OCI-LY1 (cell line): Measurements from ENCODE around the gene USP3.

ENCODE experiments used
- H2AFZ ChIP-seq: fragments of 200-600 bp; sonication (generic), shearing (Covaris generic); 2 replicates; pipeline ENCODE4 v1.6.0; 2014; ENCODE audit warnings: antibody characterized with exemption, mild to moderate bottlenecking, low read length
- H3F3A ChIP-seq: fragments of 200-600 bp; sonication (generic), shearing (Covaris generic); 2 replicates; pipeline ENCODE4 v1.6.0; 2014; ENCODE audit warnings: mild to moderate bottlenecking, antibody characterized with exemption, low read length, moderate library complexity; ENCODE audit not compliant: insufficient read depth
- H3K27ac ChIP-seq: fragments of 200-600 bp; sonication (generic); 2 replicates; pipeline ENCODE4 v1.5.1; 2014; ENCODE audit warnings: low read length, mixed run types, mild to moderate bottlenecking, low read depth; ENCODE audit not compliant: poor library complexity, severe bottlenecking
- H3K27me3 ChIP-seq: fragments of 200-600 bp; sonication (generic); 2 replicates; pipeline ENCODE4 v1.6.0; 2014; ENCODE audit warnings: antibody characterized with exemption, mild to moderate bottlenecking, low read length, moderate library complexity; ENCODE audit not compliant: insufficient read depth
- H3K36me3 ChIP-seq: fragments of 200-600 bp; sonication (generic); 2 replicates; pipeline ENCODE4 v1.6.1; 2014; ENCODE audit warnings: mild to moderate bottlenecking, antibody characterized with exemption, low read length, moderate library complexity, mixed read lengths; ENCODE audit not compliant: insufficient read depth
- H3K4me1 ChIP-seq: fragments of 200-600 bp; sonication (generic); 2 replicates; pipeline ENCODE4 v1.5.1; 2014; ENCODE audit warnings: mild to moderate bottlenecking, low read length, moderate library complexity; ENCODE audit not compliant: insufficient read depth, severe bottlenecking
- H3K4me2 ChIP-seq: fragments of 200-600 bp; sonication (generic), shearing (Covaris generic); 2 replicates; pipeline ENCODE4 v1.6.1; 2014; ENCODE audit warnings: low read length
- H3K4me3 ChIP-seq: fragments of 200-600 bp; sonication (generic); 2 replicates; pipeline ENCODE4 v1.5.1; 2014; ENCODE audit warnings: low read length, low read depth, mild to moderate bottlenecking, mixed read lengths; ENCODE audit not compliant: poor library complexity, severe bottlenecking
- H3K79me2 ChIP-seq: fragments of 200-600 bp; shearing (Covaris generic); 2 replicates; pipeline ENCODE4 v1.6.1; 2016; ENCODE audit warnings: mixed run types, low read length, mixed read lengths; ENCODE audit not compliant: insufficient read depth
- H3K9ac ChIP-seq: fragments of 200-600 bp; sonication (generic), shearing (Covaris generic); 2 replicates; pipeline ENCODE4 v1.6.1; 2014; ENCODE audit warnings: mild to moderate bottlenecking, low read length, mixed read lengths
- H3K9me2 ChIP-seq: fragments of 200-600 bp; sonication (generic), shearing (Covaris generic); 2 replicates; pipeline ENCODE4 v1.6.1; 2014; ENCODE audit warnings: low read depth, mild to moderate bottlenecking, low read length, mixed read lengths
- H3K9me3 ChIP-seq: fragments of 200-600 bp; shearing (Covaris generic); 2 replicates; pipeline ENCODE4 v1.6.1; 2014; ENCODE audit warnings: low read length, mixed read lengths
- H4K20me1 ChIP-seq: fragments of 200-600 bp; sonication (generic), shearing (Covaris generic); 2 replicates; pipeline ENCODE4 v1.6.0; 2016; ENCODE audit warnings: mild to moderate bottlenecking, low read length; ENCODE audit not compliant: insufficient read depth
- EZH2 ChIP-seq: fragments of 200-600 bp; sonication (generic), shearing (Covaris generic); IDR thresholded peaks from 2 replicates; pipeline ENCODE4 v1.8.0; 2017; ENCODE audit warnings: borderline replicate concordance, mixed run types, mild to moderate bottlenecking, antibody characterized with exemption, low read length, moderate library complexity, mixed read lengths
- TF ChIP-seq, protein P1 (sequence below): fragments of 200-600 bp; sonication (generic), shearing (Covaris generic); IDR thresholded peaks from 2 replicates; pipeline ENCODE4 v1.5.1; 2017; ENCODE audit warnings: mild to moderate bottlenecking, antibody characterized with exemption, low read length, moderate library complexity, mixed read lengths

Gene USP3

DNA sequence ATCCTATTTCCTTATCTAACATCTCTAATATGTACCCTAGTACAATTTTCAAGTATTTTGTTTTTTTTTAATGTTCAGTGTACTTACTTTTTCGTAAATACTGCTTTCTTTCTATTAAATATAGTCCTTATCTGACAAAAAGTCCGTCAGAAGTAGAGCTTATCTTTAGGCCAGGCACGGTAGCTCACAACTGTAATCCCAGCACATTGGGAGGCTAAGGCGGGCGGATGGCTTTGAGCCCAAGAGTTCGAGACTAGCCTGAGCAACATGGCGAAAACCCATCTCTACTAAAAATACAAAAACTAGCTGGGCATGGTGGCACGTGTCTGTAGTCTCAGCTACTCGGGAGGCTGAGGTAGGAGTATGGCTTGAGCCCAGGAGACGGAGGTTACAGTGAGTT, 41.1 kb downstream of the USP3 start:
- no peak overlapping the region for H3K4me2 ChIP-seq
- no peak overlapping the region for H3K9ac ChIP-seq
- no peak overlapping the region for H2AFZ ChIP-seq
- H3F3A ChIP-seq = no peaks in the 10 kb centered on the region
- no peaks in the 10 kb centered on the region for H3K9me2 ChIP-seq
- H3K4me1 ChIP-seq = peaks cover 56% of the 10 kb centered on the region
- no peak overlapping the region for H3K27ac ChIP-seq
- H3K36me3 ChIP-seq = peaks cover 23% of the 10 kb centered on the region
- no peak overlapping the region for H3K4me3 ChIP-seq
- no peaks in the 10 kb centered on the region for H4K20me1 ChIP-seq
- peaks cover 42% of the 10 kb centered on the region for H3K79me2 ChIP-seq
- H3K27me3 ChIP-seq = no peaks in the 10 kb centered on the region
- TF ChIP-seq, protein P1, sequence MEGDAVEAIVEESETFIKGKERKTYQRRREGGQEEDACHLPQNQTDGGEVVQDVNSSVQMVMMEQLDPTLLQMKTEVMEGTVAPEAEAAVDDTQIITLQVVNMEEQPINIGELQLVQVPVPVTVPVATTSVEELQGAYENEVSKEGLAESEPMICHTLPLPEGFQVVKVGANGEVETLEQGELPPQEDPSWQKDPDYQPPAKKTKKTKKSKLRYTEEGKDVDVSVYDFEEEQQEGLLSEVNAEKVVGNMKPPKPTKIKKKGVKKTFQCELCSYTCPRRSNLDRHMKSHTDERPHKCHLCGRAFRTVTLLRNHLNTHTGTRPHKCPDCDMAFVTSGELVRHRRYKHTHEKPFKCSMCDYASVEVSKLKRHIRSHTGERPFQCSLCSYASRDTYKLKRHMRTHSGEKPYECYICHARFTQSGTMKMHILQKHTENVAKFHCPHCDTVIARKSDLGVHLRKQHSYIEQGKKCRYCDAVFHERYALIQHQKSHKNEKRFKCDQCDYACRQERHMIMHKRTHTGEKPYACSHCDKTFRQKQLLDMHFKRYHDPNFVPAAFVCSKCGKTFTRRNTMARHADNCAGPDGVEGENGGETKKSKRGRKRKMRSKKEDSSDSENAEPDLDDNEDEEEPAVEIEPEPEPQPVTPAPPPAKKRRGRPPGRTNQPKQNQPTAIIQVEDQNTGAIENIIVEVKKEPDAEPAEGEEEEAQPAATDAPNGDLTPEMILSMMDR = no peak
- TF ChIP-seq EZH2 = no peak
- no peaks in the 10 kb centered on the region for H3K9me3 ChIP-seq

DNA sequence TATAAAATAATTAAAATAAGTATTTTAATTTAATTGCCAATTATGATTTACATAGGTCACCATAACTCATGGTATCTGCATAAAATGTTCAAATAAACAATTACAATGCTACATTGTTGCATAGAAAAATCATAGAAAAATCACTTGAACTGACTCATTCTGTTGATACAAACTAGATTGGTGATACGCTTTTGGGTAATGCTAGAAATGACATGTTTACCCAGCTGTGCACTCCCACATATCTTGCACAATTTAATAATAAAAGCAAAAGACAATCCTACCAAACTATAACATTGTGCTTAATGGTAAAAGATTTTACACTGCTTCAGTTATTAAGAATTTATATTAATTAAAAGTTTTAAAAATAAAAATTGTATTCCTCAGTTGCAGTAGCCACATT, 47.0 kb downstream of the USP3 start:
- H3F3A ChIP-seq = no peaks in the 10 kb centered on the region
- H3K36me3 ChIP-seq = peaks cover 38% of the 10 kb centered on the region
- H3K9me3 ChIP-seq = no peaks in the 10 kb centered on the region
- no peak for TF ChIP-seq EZH2
- TF ChIP-seq, protein P1 = no peak
- H4K20me1 ChIP-seq = no peaks in the 10 kb centered on the region
- H3K79me2 ChIP-seq = peaks cover 8% of the 10 kb centered on the region; the same call in 1 of the 2 replicates
- H3K4me1 ChIP-seq = peaks cover 8% of the 10 kb centered on the region
- H3K9ac ChIP-seq = no peak overlapping the region
- H3K27me3 ChIP-seq = no peaks in the 10 kb centered on the region
- H3K4me3 ChIP-seq = no peak overlapping the region
- H3K4me2 ChIP-seq = no peak overlapping the region
- no peak overlapping the region for H3K27ac ChIP-seq
- H2AFZ ChIP-seq = no peak overlapping the region
- H3K9me2 ChIP-seq = no peaks in the 10 kb centered on the region

DNA sequence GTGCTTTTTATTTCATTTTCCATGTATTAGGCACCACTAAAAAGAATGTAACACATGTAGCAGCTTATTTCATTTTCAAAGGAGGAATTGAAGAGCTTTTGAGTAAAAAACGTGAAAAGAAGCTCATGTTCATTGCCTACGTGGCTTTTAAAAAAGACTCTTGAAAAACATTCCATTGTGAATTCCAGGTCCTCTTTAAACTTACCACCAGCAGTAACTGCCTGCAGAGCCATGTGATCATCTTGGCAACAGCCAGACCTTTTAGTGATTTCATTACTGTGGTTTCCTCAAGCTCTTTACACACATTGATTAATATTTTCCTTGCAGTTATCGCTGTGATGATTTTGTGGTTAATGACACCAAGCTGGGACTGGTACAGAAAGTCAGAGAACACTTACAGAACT, 49.0 kb downstream of the USP3 start:
- Histone ChIP-seq H3K4me2 (no peak overlapping the region), H3K36me3 (peaks cover 48% of the 10 kb centered on the region; the same call in 1 of the 2 replicates), H3K9me2 (no peaks in the 10 kb centered on the region), H4K20me1 (no peaks in the 10 kb centered on the region), H3K4me3 (no peak overlapping the region), H3F3A (no peaks in the 10 kb centered on the region), H3K79me2 (peaks cover 8% of the 10 kb centered on the region; the same call in 1 of the 2 replicates), H3K4me1 (no peaks in the 10 kb centered on the region), H3K27me3 (no peaks in the 10 kb centered on the region), H2AFZ (no peak overlapping the region), H3K9me3 (no peaks in the 10 kb centered on the region), H3K9ac (no peak overlapping the region), H3K27ac (no peak overlapping the region)
- no peak for TF ChIP-seq EZH2
- TF ChIP-seq, protein P1 = no peak
